Stomach (tissue), 9 donors: Measurements from ENCODE around the gene CASP3. TPM values are rescaled to one million over a fixed set of nuclear protein-coding genes. Genes with fewer than 3 reads are reported as not detected.
A peak's percentile ranks its signal among the peaks of the same experiment; 100 is the strongest.

ENCODE experiments used
- DNase-seq, 2 donors: peaks; one replicate each; pipeline versions ENCODE4 v3.0.0 to v3.0.0-alpha.2; 2013 to 2019
- H3K27ac ChIP-seq, 5 donors: fragments of 200-600 bp in 4 of 5; sonication (generic) in 4 of 5; one replicate each; pipeline ENCODE4 v1.5.1; 2013 to 2019; ENCODE audit warnings: mild to moderate bottlenecking in 1 of 5, moderate library complexity in 1 of 5
- H3K27me3 ChIP-seq, 3 donors: fragments of 200-600 bp; sonication (generic); one replicate each; pipeline ENCODE4 v1.5.1; 2017 to 2019; ENCODE audit warnings: mixed run types in 1 of 3
- H3K36me3 ChIP-seq, 4 donors: fragments of 200-600 bp; sonication (generic); 1 replicate in 3 of 4; 2 replicates in 1 of 4; pipeline ENCODE4 v1.5.1; 2016 to 2019
- H3K4me1 ChIP-seq, 4 donors: fragments of 200-600 bp; sonication (generic); one replicate each; pipeline ENCODE4 v1.5.1; 2016 to 2019
- H3K4me3 ChIP-seq, 4 donors: fragments of 200-600 bp; sonication (generic) in 3 of 4; one replicate each; pipeline ENCODE4 v1.5.1; 2016 to 2019; ENCODE audit warnings: mild to moderate bottlenecking in 1 of 4
- H3K9me3 ChIP-seq, 4 donors: fragments of 200-600 bp; sonication (generic); one replicate each; pipeline ENCODE4 v1.5.1; 2016 to 2019
- EP300 ChIP-seq: sonication (generic); formaldehyde crosslinking; IDR thresholded peaks from one replicate; pipeline ENCODE4 v1.6.1; 2017; ENCODE audit warnings: antibody characterized with exemption
- POLR2A ChIP-seq, 4 donors: fragments of 450-650 bp; IDR thresholded peaks; one replicate each; pipeline ENCODE4 v1.6.1; 2016; ENCODE audit warnings: antibody characterized with exemption in 4 of 4, control low read depth in 2 of 4, mild to moderate bottlenecking in 1 of 4, moderate library complexity in 1 of 4
- POLR2AphosphoS5 ChIP-seq, 3 donors: sonication (generic); formaldehyde crosslinking; IDR thresholded peaks; one replicate each; pipeline ENCODE4 v1.6.1; 2016; ENCODE audit warnings: antibody characterized with exemption in 3 of 3
- WGBS, 5 donors: extraction: QIAGEN DNeasy Blood & Tissue Kit in 3 of 5; methylation state at CpG; one replicate each; pipeline versions ENCODE4 v1.1.5 to v1.1.7; 2013 to 2018; 5-methylcytosine and 5-hydroxymethylcytosine counted together
- intact Hi-C: fragments of 100-400 bp; cut with DNase I; formaldehyde crosslinking; loops from one replicate; pipeline ENCODE4 v1.15.1; 2023; ENCODE audit warnings: low total_unique reads
- polyA plus RNA-seq, 3 donors: library from polyadenylated mRNA; stranded (reverse); fragments of 200-250 nt; gene quantifications; one replicate each; pipeline ENCODE4 v1.2.3, GENCODE V29; 2013
- total RNA-seq, 5 donors: library from RNA; depleted of rRNA; stranded (reverse); fragments of >200 nt; gene quantifications; one replicate each; pipeline versions ENCODE4 v1.1.0 to v1.2.3, GENCODE V29; 2014 to 2016
- TF ChIP-seq, protein P1 (sequence below), 7 experiments: fragments of 450-650 bp in 4 of 7; fragments of 200-600 bp in 3 of 7; sonication (generic) in 3 of 7; IDR thresholded peaks; one replicate each; pipeline ENCODE4 v1.5.1; 2016 to 2019; ENCODE audit warnings: antibody characterized with exemption in 7 of 7, control low read depth in 2 of 7, mild to moderate bottlenecking in 1 of 7
- donor health status: healthy with polysubstance abuse.
- donor health status: Bipolar disorder and iron deficiency.
- donor health status: healthy.

CASP3 gene
- total and polyA plus RNA-seq, 8 donors: 12.5 to 52.5 (median 18.8) TPM

DNA sequence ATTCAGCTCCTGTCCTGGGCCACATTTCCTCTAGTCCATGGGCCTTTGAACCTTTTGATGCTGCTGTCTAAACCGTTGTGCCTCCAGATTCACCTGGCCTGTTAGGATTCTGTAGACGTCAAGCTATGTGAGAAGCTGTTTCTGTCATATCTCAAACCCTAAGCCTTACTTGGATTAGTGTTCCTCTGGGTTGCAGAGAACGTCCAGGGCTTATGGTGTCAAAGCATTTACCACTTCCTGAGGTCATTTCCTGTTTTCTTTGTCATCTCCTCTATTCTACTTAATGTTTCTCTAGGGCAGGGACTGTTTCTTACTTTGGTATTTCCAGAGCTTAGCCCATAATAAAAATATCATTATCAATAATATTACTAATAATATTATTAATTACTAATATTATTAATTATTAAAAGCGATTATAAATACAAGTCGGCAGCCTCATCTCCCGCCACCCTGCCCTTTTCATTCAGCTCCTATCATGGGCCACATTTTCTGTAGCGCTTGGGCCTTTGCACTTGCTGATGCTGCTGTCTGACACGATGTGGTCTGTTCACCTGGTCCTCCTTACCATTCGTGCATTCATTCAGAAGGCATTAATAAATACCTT, 19.4 kb upstream of the CASP3 start:
- H3K27me3 ChIP-seq: no peaks in the 10 kb centered on the region
- peaks cover 12 to 79% (median 49%) of the 10 kb centered on the region in 4 donors for H3K36me3 ChIP-seq
- intact Hi-C loops: no loop called here
- no peak overlapping the region for H3K4me3 ChIP-seq
- WGBS, 5 donors: 82 to 89% (median 83%) methylated on average over 9 of the region's 9 CpGs
- peak in 1 of 2 donors; percentile 40 for DNase-seq
- TF ChIP-seq, protein P1, sequence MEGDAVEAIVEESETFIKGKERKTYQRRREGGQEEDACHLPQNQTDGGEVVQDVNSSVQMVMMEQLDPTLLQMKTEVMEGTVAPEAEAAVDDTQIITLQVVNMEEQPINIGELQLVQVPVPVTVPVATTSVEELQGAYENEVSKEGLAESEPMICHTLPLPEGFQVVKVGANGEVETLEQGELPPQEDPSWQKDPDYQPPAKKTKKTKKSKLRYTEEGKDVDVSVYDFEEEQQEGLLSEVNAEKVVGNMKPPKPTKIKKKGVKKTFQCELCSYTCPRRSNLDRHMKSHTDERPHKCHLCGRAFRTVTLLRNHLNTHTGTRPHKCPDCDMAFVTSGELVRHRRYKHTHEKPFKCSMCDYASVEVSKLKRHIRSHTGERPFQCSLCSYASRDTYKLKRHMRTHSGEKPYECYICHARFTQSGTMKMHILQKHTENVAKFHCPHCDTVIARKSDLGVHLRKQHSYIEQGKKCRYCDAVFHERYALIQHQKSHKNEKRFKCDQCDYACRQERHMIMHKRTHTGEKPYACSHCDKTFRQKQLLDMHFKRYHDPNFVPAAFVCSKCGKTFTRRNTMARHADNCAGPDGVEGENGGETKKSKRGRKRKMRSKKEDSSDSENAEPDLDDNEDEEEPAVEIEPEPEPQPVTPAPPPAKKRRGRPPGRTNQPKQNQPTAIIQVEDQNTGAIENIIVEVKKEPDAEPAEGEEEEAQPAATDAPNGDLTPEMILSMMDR (IDR thresholded peaks at IDR 0.05): no peak
- TF ChIP-seq POLR2A (IDR thresholded peaks at IDR 0.05) (no peak), EP300 (no peak), POLR2AphosphoS5 (IDR thresholded peaks at IDR 0.05) (no peak)
- H3K27ac ChIP-seq: peak overlapping the region in 4 of 5 donors; percentile 42 to 75 (median 60)
- peaks cover 3 to 31% (median 17%) of the 10 kb centered on the region in 4 donors for H3K4me1 ChIP-seq
- no peaks in the 10 kb centered on the region for H3K9me3 ChIP-seq

DNA sequence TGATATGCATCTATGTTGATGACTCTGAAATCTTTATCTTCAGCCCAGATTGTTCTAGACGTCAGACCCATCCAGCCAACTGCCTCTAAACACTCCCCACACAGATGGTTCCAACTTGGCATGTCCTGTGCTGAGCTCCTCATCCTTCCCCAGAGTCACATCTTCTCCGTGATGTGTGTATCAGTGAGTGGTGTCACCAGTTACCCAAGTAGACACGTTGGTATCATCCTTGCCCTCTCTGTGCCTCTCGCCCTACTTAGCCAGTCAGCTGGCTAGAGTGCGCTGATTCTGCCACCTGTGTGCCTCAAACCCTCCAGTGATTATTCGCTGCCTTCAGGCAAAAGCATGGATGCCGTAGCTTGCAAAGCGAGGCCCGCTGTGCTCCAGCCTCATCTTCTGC, 18.8 kb upstream of the CASP3 start:
- H3K27ac ChIP-seq: peak overlapping the region in 4 of 5 donors; percentile 42 to 75 (median 60)
- TF ChIP-seq EP300: no peak
- TF ChIP-seq POLR2AphosphoS5 (IDR thresholded peaks at IDR 0.05): no peak
- no peak for TF ChIP-seq POLR2A (IDR thresholded peaks at IDR 0.05)
- TF ChIP-seq, protein P1 (IDR thresholded peaks at IDR 0.05): no peak

DNA sequence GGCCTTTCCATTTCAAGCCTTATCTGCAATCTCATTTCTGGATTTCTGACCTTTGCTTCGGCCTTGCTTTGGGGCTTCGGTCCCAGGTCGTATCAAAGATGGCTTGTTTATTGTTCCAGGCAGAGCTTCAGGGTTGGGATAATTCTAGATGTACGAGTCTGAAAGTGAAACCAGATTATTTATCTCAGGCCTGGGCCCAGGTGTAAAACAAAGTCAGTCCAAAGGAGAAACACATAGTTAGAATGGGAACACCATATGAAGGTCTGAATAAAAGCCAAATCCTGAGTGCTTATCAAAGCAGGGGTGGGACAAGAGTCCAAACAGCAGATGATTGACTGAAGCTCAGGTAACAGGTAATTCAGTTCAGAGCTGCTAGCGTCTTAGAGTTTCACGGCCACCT, 17.4 kb upstream of the CASP3 start:
- WGBS, 5 donors: 28 to 58% (median 37%) methylated on average over 6 of the region's 6 CpGs

More for the DNA sequence above, 18.8 kb upstream of the CASP3 start:
- Histone ChIP-seq H3K9me3 (no peaks in the 10 kb centered on the region), H3K4me1 (peaks cover 3 to 31% (median 17%) of the 10 kb centered on the region in 4 donors), H3K27me3 (no peaks in the 10 kb centered on the region), H3K36me3 (peaks cover 12 to 74% (median 46%) of the 10 kb centered on the region in 4 donors), H3K4me3 (no peak overlapping the region)
- DNase-seq: no peak
- intact Hi-C loops: no loop called here
- WGBS, 5 donors: 90 to 96% (median 93%) methylated on average over 9 of the region's 9 CpGs

DNA sequence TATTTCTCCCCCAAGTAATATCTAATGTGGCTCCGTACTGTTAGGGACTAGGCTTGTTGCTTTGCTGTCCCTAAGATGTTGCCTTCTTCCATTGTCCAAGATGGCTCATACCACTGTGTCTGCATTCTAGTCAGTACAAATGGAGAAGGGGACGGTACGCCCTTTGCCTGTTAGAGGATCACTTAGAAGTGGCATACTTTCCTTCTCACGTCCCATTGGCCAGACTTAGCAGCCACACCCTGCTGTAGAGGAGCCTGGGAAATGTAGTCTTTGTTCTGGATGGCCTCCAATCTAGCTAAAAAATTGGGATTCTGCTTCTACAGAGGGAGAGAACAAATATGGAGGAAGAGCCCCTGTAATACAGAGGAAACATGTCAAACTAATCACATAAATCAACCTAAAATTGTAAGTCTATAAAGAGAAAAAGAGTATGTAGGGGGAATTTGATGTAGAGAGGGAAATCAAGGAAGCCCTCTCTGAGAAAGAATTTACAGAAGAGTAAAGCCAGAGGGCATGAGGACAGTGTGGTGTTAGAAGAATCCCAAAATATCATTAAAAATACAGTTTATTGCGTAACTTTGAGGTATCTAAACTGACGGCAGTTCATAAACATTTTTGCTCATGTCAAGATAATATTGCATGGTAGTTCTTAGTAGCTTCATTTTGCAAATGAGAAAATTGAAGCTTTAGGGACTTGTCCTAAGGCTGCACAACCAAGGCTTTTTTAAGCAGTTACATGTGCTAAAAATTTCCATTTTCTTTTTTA, 15.4 kb upstream of the CASP3 start:
- H3K27me3 ChIP-seq: no peaks in the 10 kb centered on the region
- intact Hi-C loops: no loop called here
- 69 to 73% (median 71%) methylated on average over 6 of the region's 6 CpGs for WGBS, 5 donors
- H3K4me1 ChIP-seq: peaks cover 3 to 23% (median 14%) of the 10 kb centered on the region in 4 donors
- H3K9me3 ChIP-seq: no peaks in the 10 kb centered on the region
- peak in 1 of 2 donors; percentile 26 for DNase-seq
- no peak overlapping the region for H3K27ac ChIP-seq
- no peak overlapping the region for H3K4me3 ChIP-seq
- H3K36me3 ChIP-seq: peaks cover 7 to 67% (median 49%) of the 10 kb centered on the region in 4 donors
- TF ChIP-seq POLR2AphosphoS5 (IDR thresholded peaks at IDR 0.05) (no peak), EP300 (no peak), POLR2A (IDR thresholded peaks at IDR 0.05) (no peak)
- TF ChIP-seq, protein P1 (IDR thresholded peaks at IDR 0.05): no peak

More for the DNA sequence above, 17.4 kb upstream of the CASP3 start:
- intact Hi-C loops: no loop called here
- Histone ChIP-seq H3K9me3 (no peaks in the 10 kb centered on the region), H3K4me3 (no peak overlapping the region), H3K36me3 (peaks cover 7 to 62% (median 33%) of the 10 kb centered on the region in 4 donors), H3K27ac (peak overlapping the region; percentile 72 to 90 (median 75)), H3K4me1 (peaks cover 3 to 31% (median 17%) of the 10 kb centered on the region in 4 donors), H3K27me3 (no peaks in the 10 kb centered on the region)
- peak; percentile 40 to 48 for DNase-seq
- TF ChIP-seq POLR2AphosphoS5 (IDR thresholded peaks at IDR 0.05) (peak in 2 of 3 donors; percentile 36 to 58), EP300 (no peak), POLR2A (IDR thresholded peaks at IDR 0.05) (no peak)
